SU-DHL-6 (cell line): ENCODE measurements around the gene TANGO6.

ENCODE experiments used
- CTCF ChIP-seq: fragments of 200-600 bp; sonication (generic); IDR thresholded peaks from one replicate; pipeline ENCODE4 v1.5.1; 2017; ENCODE audit warnings: antibody characterized with exemption, mild to moderate bottlenecking, low read length, moderate library complexity; ENCODE audit not compliant: insufficient read depth, poor library complexity, severe bottlenecking
- EZH2phosphoT487 ChIP-seq: fragments of 200-600 bp; sonication (generic), shearing (Covaris generic); conservative IDR thresholded peaks from 2 replicates; pipeline ENCODE4 v1.6.1; 2018; ENCODE audit warnings: mild to moderate bottlenecking, antibody characterized with exemption, low read length, moderate library complexity, mixed read lengths

GRCh38 chr16:69111216-69111875, 268.0 kb downstream of the TANGO6 start:
- no peak for TF ChIP-seq CTCF
- no peak for TF ChIP-seq EZH2phosphoT487
